Measurements from ENCODE around the gene SCAMP2. TPM values are rescaled to one million over a fixed set of nuclear protein-coding genes. Genes with fewer than 3 reads are reported as not detected.

Gene SCAMP2
- total and polyA plus RNA-seq, 10 of the 15 experiments (the other 5 are each of a cell fraction or from before 2014, with no cell fraction given), result 10.9 to 158 (median 99.6) TPM

DNA sequence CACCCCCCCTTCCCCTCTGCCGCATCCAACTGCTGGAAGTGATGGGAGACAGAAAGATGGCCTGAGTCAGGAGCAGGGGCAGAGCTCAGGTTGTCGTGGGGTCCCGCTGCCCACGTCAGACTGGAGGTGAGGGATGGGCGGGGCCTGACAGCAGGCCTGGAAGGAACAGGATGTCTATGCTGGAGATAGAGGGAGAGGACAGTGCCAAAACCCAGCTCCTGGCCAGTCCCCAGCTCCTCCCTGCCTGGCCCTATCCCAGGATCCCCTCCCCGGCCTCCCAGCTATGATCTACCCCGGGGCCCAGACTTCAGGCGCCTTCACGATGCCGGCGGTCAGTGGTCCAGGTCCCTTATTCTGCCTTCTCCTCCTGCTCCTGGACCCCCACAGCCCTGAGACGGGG lies 60.6 kb downstream of the SCAMP2 start, which contains the start of gene LMAN1L (continued):
- TF ChIP-seq, protein P1, sequence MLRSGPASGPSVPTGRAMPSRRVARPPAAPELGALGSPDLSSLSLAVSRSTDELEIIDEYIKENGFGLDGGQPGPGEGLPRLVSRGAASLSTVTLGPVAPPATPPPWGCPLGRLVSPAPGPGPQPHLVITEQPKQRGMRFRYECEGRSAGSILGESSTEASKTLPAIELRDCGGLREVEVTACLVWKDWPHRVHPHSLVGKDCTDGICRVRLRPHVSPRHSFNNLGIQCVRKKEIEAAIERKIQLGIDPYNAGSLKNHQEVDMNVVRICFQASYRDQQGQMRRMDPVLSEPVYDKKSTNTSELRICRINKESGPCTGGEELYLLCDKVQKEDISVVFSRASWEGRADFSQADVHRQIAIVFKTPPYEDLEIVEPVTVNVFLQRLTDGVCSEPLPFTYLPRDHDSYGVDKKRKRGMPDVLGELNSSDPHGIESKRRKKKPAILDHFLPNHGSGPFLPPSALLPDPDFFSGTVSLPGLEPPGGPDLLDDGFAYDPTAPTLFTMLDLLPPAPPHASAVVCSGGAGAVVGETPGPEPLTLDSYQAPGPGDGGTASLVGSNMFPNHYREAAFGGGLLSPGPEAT (IDR thresholded peaks at IDR 0.05; ENCODE audit: low read depth), result no peak
- TF ChIP-seq, protein P2, sequence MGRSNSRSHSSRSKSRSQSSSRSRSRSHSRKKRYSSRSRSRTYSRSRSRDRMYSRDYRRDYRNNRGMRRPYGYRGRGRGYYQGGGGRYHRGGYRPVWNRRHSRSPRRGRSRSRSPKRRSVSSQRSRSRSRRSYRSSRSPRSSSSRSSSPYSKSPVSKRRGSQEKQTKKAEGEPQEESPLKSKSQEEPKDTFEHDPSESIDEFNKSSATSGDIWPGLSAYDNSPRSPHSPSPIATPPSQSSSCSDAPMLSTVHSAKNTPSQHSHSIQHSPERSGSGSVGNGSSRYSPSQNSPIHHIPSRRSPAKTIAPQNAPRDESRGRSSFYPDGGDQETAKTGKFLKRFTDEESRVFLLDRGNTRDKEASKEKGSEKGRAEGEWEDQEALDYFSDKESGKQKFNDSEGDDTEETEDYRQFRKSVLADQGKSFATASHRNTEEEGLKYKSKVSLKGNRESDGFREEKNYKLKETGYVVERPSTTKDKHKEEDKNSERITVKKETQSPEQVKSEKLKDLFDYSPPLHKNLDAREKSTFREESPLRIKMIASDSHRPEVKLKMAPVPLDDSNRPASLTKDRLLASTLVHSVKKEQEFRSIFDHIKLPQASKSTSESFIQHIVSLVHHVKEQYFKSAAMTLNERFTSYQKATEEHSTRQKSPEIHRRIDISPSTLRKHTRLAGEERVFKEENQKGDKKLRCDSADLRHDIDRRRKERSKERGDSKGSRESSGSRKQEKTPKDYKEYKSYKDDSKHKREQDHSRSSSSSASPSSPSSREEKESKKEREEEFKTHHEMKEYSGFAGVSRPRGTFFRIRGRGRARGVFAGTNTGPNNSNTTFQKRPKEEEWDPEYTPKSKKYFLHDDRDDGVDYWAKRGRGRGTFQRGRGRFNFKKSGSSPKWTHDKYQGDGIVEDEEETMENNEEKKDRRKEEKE (IDR thresholded peaks at IDR 0.05), result no peak
- TF ChIP-seq, protein P3, sequence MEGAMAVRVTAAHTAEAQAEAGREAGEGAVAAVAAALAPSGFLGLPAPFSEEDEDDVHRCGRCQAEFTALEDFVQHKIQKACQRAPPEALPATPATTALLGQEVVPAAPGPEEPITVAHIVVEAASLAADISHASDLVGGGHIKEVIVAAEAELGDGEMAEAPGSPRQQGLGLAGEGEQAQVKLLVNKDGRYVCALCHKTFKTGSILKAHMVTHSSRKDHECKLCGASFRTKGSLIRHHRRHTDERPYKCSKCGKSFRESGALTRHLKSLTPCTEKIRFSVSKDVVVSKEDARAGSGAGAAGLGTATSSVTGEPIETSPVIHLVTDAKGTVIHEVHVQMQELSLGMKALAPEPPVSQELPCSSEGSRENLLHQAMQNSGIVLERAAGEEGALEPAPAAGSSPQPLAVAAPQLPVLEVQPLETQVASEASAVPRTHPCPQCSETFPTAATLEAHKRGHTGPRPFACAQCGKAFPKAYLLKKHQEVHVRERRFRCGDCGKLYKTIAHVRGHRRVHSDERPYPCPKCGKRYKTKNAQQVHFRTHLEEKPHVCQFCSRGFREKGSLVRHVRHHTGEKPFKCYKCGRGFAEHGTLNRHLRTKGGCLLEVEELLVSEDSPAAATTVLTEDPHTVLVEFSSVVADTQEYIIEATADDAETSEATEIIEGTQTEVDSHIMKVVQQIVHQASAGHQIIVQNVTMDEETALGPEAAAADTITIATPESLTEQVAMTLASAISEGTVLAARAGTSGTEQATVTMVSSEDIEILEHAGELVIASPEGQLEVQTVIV (IDR thresholded peaks at IDR 0.05; ENCODE audit: borderline replicate concordance, partially characterized antibody), result no peak
- TF ChIP-seq RFX5 (IDR thresholded peaks at IDR 0.05; ENCODE audit: low read depth, low read length), result no peak
- TF ChIP-seq CBX3 (IDR thresholded peaks at IDR 0.05; ENCODE audit: borderline replicate concordance, low read depth), result no peak
- no peak for TF ChIP-seq KAT2A (conservative IDR thresholded peaks at IDR 0.05; ENCODE audit: control insufficient read depth, low read depth, low read length)
- TF ChIP-seq POLR2AphosphoS2 (IDR thresholded peaks at IDR 0.05; ENCODE audit: low read depth, low read length), result no peak
